HG03060 (cell line): ENCODE measurements around the gene RALGDS.

Experiments used
- ATAC-seq: cut with Tn5 transposase; IDR thresholded peaks from one replicate; pipeline ENCODE4 v1.9.1; 2021; ENCODE audit warnings: low read depth, moderate number of reproducible peaks; ENCODE audit not compliant: unreplicated experiment

RALGDS gene

DNA sequence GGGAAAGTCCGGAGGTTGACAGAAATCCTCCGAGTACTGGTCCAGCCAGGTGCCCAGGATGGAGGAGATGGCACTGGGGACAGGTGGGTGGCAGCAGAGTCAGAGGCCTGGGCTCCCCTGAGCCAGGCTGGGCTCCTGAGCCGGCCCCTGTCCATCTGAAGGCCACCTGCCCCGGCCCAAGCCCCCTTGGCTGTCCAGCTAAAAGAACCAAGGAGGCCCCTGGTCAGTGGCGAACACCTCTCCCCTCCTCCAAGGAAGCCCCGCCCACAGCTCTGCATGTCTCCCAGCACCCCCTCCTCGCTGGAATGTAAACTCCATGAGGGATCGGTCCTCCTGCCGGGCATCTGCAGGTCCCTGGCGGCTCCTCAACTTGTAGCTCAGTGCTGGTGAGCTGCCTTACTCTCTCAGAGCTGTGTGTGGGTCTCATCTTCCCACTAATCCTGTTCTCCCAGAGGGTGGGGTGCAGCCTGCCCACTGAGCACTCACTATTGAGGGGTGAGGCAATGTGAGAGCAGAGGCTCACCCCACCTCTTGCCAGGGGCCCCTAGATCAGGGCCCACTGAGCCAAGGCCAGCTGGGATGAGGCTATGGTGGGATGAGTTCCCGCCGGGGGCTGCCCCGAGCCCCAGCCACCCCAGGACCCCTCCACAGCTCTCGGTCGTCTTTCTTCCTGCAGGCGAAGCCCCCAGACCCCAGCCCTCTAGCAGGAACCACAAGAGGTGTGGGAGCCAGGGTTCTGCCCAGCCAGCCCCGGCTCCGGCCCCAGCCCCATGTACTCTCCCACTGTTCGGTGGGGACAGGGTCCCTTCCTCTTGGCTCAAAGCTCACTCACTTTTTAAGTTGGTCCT lies 12.0 kb downstream of the RALGDS start:
- ATAC-seq = no peak

DNA sequence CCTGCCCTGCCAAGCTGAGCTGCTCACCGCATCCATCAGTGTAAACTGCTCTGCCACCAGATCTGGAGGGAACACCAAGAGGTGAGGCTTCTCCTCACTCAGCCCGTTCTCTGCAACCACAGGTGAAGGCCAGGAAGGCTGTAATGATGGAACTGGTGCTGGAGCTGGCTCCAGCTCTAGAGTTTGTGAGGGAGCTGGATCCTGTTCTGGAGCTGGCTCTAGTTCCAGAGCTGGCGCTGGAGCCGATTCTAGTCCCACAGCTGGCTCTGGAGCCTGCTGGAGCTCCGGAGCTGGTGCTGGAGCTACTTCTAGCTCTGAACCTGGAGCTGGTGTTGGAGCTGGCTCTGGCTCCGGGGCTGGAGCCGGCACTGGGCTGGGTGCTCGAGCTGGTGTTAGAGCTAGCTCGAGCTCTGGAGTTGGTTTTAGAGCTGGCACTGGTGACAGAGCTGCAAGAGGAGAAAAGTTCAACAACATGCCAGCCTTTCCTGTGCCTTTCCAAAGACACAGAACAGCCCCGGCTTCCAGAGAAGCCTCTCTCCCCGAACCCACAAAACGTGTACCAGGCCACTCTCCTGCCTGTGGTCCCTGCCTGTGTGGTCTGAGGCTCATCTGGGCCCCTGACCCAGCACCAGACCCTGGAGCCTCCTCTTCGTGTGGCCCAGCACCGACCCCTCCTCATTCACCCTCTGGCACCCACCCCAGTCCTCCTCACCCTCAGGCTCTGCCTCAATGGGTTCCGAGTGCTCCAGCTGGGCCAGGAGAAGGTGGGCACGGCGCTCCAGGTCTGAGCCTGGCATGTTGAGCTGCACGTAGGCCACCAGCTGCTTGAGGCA lies 12.9 kb downstream of the RALGDS start:
- ATAC-seq = no peak

GRCh38 chr9:133107245-133107722 lies 13.8 kb downstream of the RALGDS start:
- no peak for ATAC-seq

- no peak for ATAC-seq
Measured at GRCh38 chr9:133106511-133107244, 14.4 kb downstream of the RALGDS start.

GRCh38 chr9:133105461-133105770 lies 15.6 kb downstream of the RALGDS start:
- no peak for ATAC-seq

DNA sequence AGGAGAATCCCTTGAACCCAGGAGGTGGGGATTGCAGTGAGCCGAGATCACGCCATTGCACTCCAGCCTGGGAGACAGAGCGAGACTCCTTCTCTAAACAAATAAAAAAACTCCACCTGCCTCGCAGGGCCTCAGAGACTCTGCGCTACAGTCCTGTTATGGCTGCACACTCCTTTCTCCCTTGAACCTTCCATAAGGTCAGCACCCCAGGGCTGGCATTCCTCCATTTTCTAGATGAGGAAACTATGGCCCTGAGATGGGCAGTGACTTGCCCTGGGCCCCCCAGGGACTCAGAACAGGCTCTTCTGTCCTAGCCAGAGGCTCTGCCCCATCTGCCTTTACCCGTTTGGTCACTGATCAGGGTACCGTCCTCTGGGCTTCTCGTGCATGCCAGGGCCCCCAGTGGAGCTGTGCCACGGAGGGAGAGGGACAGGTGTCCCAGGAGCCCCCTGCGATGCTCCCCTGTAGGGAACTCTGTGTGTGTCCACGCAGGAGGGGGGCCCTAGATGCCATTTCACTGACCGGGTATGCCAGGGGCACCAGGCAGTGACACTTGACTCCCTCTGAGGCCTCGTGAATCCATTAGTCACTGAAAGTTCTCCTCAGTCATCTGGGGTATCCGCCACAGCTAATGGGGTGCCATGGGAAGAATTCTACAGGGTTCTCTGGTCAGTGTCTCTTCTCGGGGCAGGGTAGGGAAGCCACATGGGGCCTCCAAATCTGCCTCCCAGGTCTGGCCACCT lies 16.2 kb downstream of the RALGDS start:
- no peak for ATAC-seq

- no peak for ATAC-seq
Measured at GRCh38 chr9:133103987-133104505, 17.0 kb downstream of the RALGDS start.

GRCh38 chr9:133103183-133103986 lies 17.7 kb downstream of the RALGDS start:
- ATAC-seq = no peak

DNA sequence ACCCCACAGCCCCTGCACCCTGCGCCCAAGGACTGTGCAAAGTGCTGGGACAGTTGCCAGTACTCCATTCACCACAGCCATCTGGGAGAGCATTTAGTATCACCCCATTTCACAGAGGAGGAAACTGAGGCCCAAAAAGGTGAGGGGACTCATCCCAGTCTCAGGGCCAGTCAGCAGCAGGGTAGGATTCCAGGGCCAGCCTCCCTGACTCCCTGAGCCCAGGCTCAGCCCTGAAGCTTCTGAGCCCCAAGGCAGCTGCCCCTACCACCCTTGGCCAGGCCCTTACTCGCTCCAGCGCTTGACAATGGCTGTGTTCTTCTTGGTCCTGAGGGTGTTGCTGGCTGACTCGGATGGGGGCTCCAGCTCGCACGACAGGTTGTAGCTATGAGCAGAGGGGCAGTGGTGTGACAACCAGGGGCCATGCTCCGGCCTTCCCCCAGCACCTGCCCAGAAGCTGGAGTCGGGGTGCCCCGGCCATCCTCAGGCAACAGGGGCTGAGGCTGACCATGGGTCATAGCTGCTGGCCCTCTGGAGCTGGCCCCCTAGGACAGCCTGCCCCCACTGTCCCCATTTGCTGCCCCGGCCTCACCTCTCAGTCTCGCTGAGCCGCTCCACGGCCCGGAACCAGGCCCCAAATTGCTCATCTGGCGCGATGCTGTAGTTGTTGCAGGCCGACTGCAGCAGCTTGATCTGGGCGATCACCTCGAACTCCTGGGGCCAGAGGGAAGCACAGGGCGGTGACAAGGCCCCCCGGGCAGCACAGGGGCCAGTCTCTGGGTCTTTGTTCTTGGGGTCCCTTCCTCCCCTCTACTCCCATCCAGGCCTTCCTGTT lies 18.6 kb downstream of the RALGDS start:
- no peak for ATAC-seq

GRCh38 chr9:133101356-133102189 lies 19.5 kb downstream of the RALGDS start:
- ATAC-seq = no peak

DNA sequence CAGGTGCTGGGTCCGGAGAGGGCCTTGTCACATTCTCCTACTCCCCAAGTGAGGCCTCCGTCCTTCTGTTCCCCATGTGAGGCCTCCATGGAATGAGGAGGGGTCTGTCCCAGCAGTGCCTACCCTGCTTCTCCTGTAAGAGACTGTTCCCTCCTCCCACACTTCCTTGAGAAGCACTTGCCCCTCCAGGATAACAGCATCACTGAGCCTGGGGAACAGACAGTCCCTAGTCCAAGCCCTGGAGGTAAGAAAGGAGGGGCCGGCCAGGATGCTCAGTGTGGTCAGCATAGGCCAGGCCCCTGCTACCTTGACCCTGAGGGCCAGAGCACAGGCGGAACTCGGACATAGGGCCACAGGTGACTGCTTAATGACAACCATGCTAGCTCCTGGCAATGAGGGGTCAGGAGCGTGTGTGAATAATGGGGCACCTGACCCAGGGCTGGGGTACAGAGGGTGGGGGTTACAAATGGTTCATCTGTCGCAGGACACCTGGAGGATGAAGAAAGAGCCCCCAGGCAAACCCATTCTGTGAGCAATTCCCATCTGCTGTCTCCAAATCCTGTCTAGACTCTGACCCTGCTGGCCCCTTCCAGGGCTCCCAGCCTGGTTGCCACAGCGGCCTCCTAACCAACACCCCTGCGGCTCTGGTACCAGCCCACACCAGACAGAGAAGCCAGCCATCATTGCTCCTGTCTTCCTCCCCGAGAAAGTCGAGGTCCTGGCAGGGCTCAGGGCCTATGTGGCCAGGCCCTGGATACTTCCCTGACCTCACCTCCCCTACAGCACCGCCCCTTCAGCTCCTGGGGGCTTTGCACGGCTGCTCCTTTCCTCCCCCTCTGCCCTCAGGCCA lies 20.3 kb downstream of the RALGDS start:
- no peak for ATAC-seq

DNA sequence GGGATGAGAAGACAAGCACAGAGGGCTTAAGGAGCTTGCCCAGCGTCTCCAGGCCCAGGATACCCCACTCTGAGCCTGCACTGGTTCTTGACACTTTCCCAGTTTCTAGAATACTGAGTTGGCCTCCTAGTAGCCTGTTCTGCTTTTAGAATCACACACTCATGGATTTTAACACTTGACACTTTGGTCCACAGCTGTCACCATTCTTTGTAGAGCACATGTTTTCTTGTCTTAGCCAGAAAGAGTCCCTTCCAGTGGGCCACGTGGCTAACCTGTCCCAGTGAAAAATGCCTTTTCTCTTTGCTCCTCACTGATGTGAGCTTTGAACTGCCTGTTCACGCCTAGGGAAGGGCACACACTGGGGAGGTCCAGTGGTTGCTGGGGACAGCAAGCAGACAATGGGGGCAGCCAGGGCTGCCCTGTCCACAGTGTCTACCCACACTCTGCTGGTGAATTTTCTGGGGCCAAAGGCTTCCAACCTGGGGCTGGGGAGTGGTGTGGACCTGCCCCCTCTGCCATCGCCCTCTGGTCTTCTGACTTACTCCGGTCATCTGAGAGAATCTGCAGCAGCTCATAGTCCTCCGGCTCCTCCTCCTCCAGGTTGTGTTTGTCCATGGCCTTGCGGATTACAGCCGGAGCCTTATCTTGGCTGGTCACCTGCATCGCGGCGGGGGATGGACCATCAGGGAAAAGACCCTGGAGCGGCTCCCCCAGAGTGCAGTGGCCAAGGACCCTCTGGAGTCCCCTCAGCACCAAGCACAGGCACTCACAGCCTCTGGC lies 21.1 kb downstream of the RALGDS start:
- ATAC-seq = no peak

- ATAC-seq = no peak
Measured at GRCh38 chr9:133098871-133099270, 22.2 kb downstream of the RALGDS start.

DNA sequence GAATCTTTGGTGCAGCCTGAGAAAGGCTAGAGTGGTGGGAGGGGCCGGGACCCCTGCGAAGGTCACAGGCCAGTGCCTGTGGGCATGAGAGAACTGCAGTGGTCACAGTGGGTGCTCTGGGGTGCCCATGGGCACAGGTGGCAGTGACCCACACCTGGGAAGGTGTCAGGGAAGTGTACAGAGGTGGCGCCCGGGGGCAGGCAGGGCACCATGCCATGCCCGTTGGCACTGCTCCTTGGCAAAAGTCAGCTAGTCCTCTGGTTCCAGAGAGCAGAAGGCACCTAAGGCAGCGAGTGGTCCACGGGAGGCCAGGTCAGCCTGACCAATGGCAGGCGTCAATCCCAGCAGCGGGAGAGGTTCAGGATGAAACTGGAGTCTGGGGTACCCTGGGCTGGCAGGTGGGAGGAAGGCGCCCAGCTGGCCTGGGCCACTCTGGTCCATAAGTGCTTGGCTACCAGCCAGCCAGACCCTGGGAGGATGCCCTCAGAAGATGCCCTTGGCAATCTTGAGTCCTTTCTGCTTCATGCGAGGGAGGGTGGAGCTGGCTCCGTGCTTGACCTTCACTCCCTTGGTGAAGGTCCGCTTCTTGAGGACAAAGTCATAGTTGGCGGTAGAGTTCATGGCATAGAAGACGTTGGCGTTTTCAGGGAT lies 22.8 kb downstream of the RALGDS start:
- no peak for ATAC-seq

DNA sequence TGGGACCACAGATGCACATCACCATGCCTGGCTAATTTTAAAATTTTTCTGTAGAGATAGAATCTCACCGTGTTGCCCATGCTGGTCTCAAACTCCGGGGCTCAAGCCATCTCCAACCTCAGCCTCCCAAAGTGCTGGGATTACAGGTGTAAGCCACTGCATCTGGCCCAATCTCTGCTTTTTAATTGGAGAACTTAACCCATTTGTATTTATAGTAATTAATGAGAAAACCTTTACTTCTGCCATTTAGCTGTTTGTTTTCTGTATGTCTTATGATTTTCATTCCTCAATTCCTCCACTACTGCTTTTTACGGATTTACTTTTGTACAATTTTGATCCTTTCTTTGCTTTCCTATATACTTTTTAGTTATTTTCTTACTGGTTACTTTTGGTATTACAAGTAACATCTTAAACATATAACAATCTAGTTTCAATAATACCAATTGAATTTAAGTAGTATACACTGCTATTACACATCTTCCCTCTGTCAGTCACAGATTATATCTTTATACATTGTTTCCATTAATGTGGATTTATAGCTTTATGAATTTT lies 26.1 kb downstream of the RALGDS start:
- no peak for ATAC-seq
